ENCODE data around the gene SLC24A3. TPM values are rescaled to one million over a fixed set of nuclear protein-coding genes. Genes with fewer than 3 reads are reported as not detected.

SLC24A3 gene
- total and polyA plus RNA-seq, 2 of the 13 experiments (the other 11 are each of a cell fraction or from before 2014, with no cell fraction given) = not detected

DNA sequence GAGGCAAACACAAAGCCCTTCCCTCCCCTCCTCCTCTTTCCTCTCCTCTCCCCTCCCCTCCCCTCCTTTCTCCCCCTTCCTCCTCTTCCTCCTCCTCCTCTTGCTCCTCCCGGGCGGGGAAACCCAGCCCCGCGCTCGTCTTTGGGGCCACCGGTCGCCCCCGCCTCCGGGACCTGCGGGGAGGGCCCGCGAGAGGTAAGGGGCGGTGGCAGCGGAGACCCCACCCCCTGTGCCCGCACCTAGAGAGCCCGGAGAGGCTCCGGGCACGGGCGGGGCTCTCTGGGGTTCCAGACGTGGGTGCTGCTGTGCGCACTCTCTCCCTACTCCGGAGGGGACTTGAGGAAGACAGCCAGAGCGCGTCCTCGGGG lies 545.7 kb downstream of the SLC24A3 start, which contains the start of gene RIN2 (continued):
- TF ChIP-seq ATF2 (CRISPR knock-in tag; IDR thresholded peaks at IDR 0.05) (no peak), GMEB2 (CRISPR knock-in tag; IDR thresholded peaks at IDR 0.05; ENCODE audit: low read depth) (no peak), ZNF232 (CRISPR knock-in tag; IDR thresholded peaks at IDR 0.05; ENCODE audit: borderline replicate concordance) (no peak)
- TF ChIP-seq, protein P1, sequence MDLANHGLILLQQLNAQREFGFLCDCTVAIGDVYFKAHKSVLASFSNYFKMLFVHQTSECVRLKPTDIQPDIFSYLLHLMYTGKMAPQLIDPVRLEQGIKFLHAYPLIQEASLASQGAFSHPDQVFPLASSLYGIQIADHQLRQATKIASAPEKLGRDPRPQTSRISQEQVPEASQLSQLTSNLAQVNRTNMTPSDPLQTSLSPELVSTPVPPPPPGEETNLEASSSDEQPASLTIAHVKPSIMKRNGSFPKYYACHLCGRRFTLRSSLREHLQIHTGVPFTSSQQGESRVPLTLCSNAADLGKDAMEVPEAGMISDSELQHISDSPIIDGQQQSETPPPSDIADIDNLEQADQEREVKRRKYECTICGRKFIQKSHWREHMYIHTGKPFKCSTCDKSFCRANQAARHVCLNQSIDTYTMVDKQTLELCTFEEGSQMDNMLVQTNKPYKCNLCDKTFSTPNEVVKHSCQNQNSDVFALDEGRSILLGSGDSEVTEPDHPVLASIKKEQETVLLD (CRISPR knock-in tag; IDR thresholded peaks at IDR 0.05; ENCODE audit: low read depth) = peak; percentile 40; the same call in 1 of the 2 replicates
- TF ChIP-seq, protein P2, sequence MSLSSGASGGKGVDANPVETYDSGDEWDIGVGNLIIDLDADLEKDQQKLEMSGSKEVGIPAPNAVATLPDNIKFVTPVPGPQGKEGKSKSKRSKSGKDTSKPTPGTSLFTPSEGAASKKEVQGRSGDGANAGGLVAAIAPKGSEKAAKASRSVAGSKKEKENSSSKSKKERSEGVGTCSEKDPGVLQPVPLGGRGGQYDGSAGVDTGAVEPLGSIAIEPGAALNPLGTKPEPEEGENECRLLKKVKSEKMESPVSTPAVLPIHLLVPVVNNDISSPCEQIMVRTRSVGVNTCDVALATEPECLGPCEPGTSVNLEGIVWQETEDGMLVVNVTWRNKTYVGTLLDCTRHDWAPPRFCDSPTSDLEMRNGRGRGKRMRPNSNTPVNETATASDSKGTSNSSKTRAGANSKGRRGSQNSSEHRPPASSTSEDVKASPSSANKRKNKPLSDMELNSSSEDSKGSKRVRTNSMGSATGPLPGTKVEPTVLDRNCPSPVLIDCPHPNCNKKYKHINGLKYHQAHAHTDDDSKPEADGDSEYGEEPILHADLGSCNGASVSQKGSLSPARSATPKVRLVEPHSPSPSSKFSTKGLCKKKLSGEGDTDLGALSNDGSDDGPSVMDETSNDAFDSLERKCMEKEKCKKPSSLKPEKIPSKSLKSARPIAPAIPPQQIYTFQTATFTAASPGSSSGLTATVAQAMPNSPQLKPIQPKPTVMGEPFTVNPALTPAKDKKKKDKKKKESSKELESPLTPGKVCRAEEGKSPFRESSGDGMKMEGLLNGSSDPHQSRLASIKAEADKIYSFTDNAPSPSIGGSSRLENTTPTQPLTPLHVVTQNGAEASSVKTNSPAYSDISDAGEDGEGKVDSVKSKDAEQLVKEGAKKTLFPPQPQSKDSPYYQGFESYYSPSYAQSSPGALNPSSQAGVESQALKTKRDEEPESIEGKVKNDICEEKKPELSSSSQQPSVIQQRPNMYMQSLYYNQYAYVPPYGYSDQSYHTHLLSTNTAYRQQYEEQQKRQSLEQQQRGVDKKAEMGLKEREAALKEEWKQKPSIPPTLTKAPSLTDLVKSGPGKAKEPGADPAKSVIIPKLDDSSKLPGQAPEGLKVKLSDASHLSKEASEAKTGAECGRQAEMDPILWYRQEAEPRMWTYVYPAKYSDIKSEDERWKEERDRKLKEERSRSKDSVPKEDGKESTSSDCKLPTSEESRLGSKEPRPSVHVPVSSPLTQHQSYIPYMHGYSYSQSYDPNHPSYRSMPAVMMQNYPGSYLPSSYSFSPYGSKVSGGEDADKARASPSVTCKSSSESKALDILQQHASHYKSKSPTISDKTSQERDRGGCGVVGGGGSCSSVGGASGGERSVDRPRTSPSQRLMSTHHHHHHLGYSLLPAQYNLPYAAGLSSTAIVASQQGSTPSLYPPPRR (CRISPR knock-in tag; IDR thresholded peaks at IDR 0.05; ENCODE audit: borderline replicate concordance) = 0 out of 2 replicates have a peak, but pooled peaks have one; percentile 0
